NB4 (cell line): ENCODE data around the gene LTBP1.

Experiments used
- POLR2A ChIP-seq: IDR thresholded peaks from 2 replicates; pipeline ENCODE4 v1.6.1; 2011; ENCODE audit warnings: mild to moderate bottlenecking; ENCODE audit not compliant: insufficient read length; ENCODE audit errors: extremely low read depth
- TF ChIP-seq, protein P1 (sequence below): IDR thresholded peaks from one replicate; pipeline ENCODE4 v1.5.1; 2012; ENCODE audit warnings: low read depth, low read length

DNA sequence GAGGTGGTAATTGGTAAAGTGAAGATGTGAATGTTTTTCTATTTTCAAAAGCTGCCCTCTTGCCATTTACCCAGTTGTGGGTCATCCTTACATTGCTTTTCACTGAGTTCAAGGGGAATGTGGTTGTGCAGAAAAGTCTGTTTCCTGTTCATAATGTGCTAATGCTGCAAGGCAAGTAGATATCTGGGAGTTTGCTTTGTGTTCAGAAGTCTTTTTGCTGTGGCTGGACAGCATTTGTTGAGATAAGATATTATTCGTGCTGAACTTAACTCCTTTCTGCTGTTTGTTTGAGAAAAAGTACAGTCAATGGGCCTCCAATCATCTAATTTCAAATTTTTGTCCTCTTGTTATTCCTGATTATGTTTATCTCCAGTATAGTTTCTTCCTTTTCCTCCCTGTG is 263.2 kb downstream of the LTBP1 start:
- TF ChIP-seq, protein P1, sequence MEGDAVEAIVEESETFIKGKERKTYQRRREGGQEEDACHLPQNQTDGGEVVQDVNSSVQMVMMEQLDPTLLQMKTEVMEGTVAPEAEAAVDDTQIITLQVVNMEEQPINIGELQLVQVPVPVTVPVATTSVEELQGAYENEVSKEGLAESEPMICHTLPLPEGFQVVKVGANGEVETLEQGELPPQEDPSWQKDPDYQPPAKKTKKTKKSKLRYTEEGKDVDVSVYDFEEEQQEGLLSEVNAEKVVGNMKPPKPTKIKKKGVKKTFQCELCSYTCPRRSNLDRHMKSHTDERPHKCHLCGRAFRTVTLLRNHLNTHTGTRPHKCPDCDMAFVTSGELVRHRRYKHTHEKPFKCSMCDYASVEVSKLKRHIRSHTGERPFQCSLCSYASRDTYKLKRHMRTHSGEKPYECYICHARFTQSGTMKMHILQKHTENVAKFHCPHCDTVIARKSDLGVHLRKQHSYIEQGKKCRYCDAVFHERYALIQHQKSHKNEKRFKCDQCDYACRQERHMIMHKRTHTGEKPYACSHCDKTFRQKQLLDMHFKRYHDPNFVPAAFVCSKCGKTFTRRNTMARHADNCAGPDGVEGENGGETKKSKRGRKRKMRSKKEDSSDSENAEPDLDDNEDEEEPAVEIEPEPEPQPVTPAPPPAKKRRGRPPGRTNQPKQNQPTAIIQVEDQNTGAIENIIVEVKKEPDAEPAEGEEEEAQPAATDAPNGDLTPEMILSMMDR: no peak
- TF ChIP-seq POLR2A: no peak
